HG02798 (cell line): ENCODE measurements around the gene APOA1.

ENCODE experiments used
- ATAC-seq: cut with Tn5 transposase; IDR thresholded peaks from one replicate; pipeline ENCODE4 v1.9.1; 2021; ENCODE audit warnings: mild to moderate bottlenecking; ENCODE audit not compliant: unreplicated experiment, poor library complexity

Gene APOA1

GRCh38 chr11:116837231-116838091 is at the start of gene APOA1:
Gene APOA1, minus strand, starts transcription at chr11:116837622. Its CDS starts 235 bp downstream, at chr11:116837387.
- no peak for ATAC-seq

GRCh38 chr11:116885951-116886655 is 48.7 kb upstream of the APOA1 start:
- ATAC-seq: no peak

- ATAC-seq: no peak
Measured at GRCh38 chr11:116882386-116882785, 45.0 kb upstream of the APOA1 start.

- no peak for ATAC-seq
Measured at GRCh38 chr11:116881143-116881542, 43.7 kb upstream of the APOA1 start.

- ATAC-seq: no peak
Measured at GRCh38 chr11:116879800-116880625, 42.6 kb upstream of the APOA1 start.

GRCh38 chr11:116876656-116877055 is 39.2 kb upstream of the APOA1 start:
- ATAC-seq: no peak

GRCh38 chr11:116875194-116875593 is 37.8 kb upstream of the APOA1 start:
- no peak for ATAC-seq

GRCh38 chr11:116874251-116874650 is 36.8 kb upstream of the APOA1 start:
- ATAC-seq: no peak

GRCh38 chr11:116873381-116873780 is 36.0 kb upstream of the APOA1 start:
- no peak for ATAC-seq

GRCh38 chr11:116871248-116871647 is 33.8 kb upstream of the APOA1 start:
- ATAC-seq: no peak

GRCh38 chr11:116870054-116870453 is 32.6 kb upstream of the APOA1 start:
- no peak for ATAC-seq

GRCh38 chr11:116869610-116870009 is 32.2 kb upstream of the APOA1 start:
- ATAC-seq: no peak

- ATAC-seq: no peak
Measured at GRCh38 chr11:116868066-116868465, 30.6 kb upstream of the APOA1 start.

GRCh38 chr11:116867619-116868018 is 30.2 kb upstream of the APOA1 start:
- no peak for ATAC-seq

- ATAC-seq: no peak
Measured at GRCh38 chr11:116866804-116867455, 29.5 kb upstream of the APOA1 start.

- no peak for ATAC-seq
Measured at GRCh38 chr11:116865696-116866095, 28.3 kb upstream of the APOA1 start.

- ATAC-seq: no peak
Measured at GRCh38 chr11:116864531-116864930, 27.1 kb upstream of the APOA1 start.

GRCh38 chr11:116862951-116863350 is 25.5 kb upstream of the APOA1 start:
- ATAC-seq: no peak

- ATAC-seq: no peak
Measured at GRCh38 chr11:116862185-116862584, 24.8 kb upstream of the APOA1 start.

GRCh38 chr11:116861539-116861938 is 24.1 kb upstream of the APOA1 start:
- ATAC-seq: no peak
